OCI-LY7 (cell line): ENCODE measurements around the gene STAT4. TPM values are rescaled to one million over a fixed set of nuclear protein-coding genes. Genes with fewer than 3 reads are reported as not detected.

ENCODE experiments used
- BruUV-seq: library from RNA; stranded (reverse); fragments of 400-500 nt; replicated peaks from 2 replicates; lab custom pipeline; 2021; lab: Mats Ljungman, UMichigan
- CTCF ChIA-PET: fragments of 300-600 bp; sonication (Branson Sonifier 250); formaldehyde crosslinking; loops from one replicate; lab custom pipeline; 2022; ENCODE audit warnings: antibody characterized with exemption; ENCODE audit not compliant: unreplicated experiment; lab: Charles Lee
- POLR2A ChIA-PET: fragments of 300-600 bp; sonication (Branson Sonifier 250); formaldehyde crosslinking; loops from one replicate; lab custom pipeline; 2022; ENCODE audit warnings: antibody characterized with exemption; lab: Charles Lee
- DNase-seq: peaks from one replicate; pipeline ENCODE4 v3.0.0-alpha.2; 2015; ENCODE audit warnings: low spot score
- H2AFZ ChIP-seq: fragments of 200-600 bp; sonication (generic), shearing (Covaris generic); 2 replicates; pipeline ENCODE4 v1.6.1; 2014; ENCODE audit warnings: mild to moderate bottlenecking, antibody characterized with exemption, low read length, moderate library complexity
- H3K27ac ChIP-seq: fragments of 200-600 bp; sonication (generic); 2 replicates; pipeline ENCODE4 v1.5.1; 2014; ENCODE audit warnings: mixed run types, low read depth, mild to moderate bottlenecking, moderate library complexity, low read length, inconsistent platforms; ENCODE audit not compliant: poor library complexity, severe bottlenecking
- H3K36me3 ChIP-seq: fragments of 200-600 bp; sonication (generic); 2 replicates; pipeline ENCODE4 v1.6.1; 2014; ENCODE audit warnings: mild to moderate bottlenecking, antibody characterized with exemption, low read length, moderate library complexity, mixed read lengths; ENCODE audit not compliant: insufficient read depth
- H3K4me1 ChIP-seq: fragments of 200-600 bp; sonication (generic); 2 replicates; pipeline ENCODE4 v1.5.1; 2014; ENCODE audit warnings: mild to moderate bottlenecking, low read length; ENCODE audit not compliant: insufficient read depth, poor library complexity, severe bottlenecking
- H3K4me2 ChIP-seq: fragments of 200-600 bp; sonication (generic); 2 replicates; pipeline ENCODE4 v1.6.1; 2014; ENCODE audit warnings: mild to moderate bottlenecking, low read length
- H3K4me3 ChIP-seq: fragments of 200-600 bp; sonication (generic); 2 replicates; pipeline ENCODE4 v1.5.1; 2014; ENCODE audit warnings: mild to moderate bottlenecking, low read depth, low read length; ENCODE audit not compliant: poor library complexity, severe bottlenecking
- H3K79me2 ChIP-seq: fragments of 200-600 bp; sonication (generic); 2 replicates; pipeline ENCODE4 v1.6.1; 2016; ENCODE audit warnings: low read depth, mild to moderate bottlenecking, low read length, moderate library complexity, mixed read lengths; ENCODE audit not compliant: insufficient read depth
- H3K9me2 ChIP-seq: fragments of 200-600 bp; sonication (generic); 2 replicates; pipeline ENCODE4 v1.6.1; 2016; ENCODE audit warnings: mild to moderate bottlenecking, low read length, mixed read lengths; ENCODE audit not compliant: insufficient read depth
- H3K9me3 ChIP-seq: fragments of 200-600 bp; sonication (generic); 2 replicates; pipeline ENCODE4 v1.6.1; 2014; ENCODE audit warnings: mild to moderate bottlenecking, mixed run types, low read length, mixed read lengths
- H4K20me1 ChIP-seq: fragments of 200-600 bp; sonication (generic); 2 replicates; pipeline ENCODE4 v1.6.1; 2014; ENCODE audit warnings: mild to moderate bottlenecking, antibody characterized with exemption, low read length, moderate library complexity, mixed read lengths; ENCODE audit not compliant: insufficient read depth
- EZH2phosphoT487 ChIP-seq: fragments of 200-600 bp; sonication (generic); IDR thresholded peaks from 2 replicates; pipeline ENCODE4 v1.6.1; 2018; ENCODE audit warnings: low read depth, borderline replicate concordance, mild to moderate bottlenecking, mixed run types, antibody characterized with exemption, low read length, moderate library complexity, mixed read lengths
- intact Hi-C: fragments of 100-400 bp; cut with micrococcal nuclease; formaldehyde crosslinking; loops from one replicate; pipeline ENCODE4 v1.10.0; 2022; ENCODE audit not compliant: unreplicated experiment
- total RNA-seq, 2 experiments: library from RNA; depleted of rRNA in 1 of 2; stranded (reverse); fragments of >200 nt in 1 of 2; shearing (Covaris generic) in 1 of 2; gene quantifications; 2 replicates each; pipeline ENCODE4 v1.2.3, GENCODE V29; 2014 to 2022
- TF ChIP-seq, protein P1 (sequence below): fragments of 200-600 bp; sonication (generic); conservative IDR thresholded peaks from 2 replicates; pipeline ENCODE4 v1.5.1; 2014; ENCODE audit warnings: mild to moderate bottlenecking, antibody characterized with exemption, low read length, moderate library complexity, mixed read lengths

STAT4 gene
- total RNA-seq, 2 experiments from 2014 or later = not detected

DNA sequence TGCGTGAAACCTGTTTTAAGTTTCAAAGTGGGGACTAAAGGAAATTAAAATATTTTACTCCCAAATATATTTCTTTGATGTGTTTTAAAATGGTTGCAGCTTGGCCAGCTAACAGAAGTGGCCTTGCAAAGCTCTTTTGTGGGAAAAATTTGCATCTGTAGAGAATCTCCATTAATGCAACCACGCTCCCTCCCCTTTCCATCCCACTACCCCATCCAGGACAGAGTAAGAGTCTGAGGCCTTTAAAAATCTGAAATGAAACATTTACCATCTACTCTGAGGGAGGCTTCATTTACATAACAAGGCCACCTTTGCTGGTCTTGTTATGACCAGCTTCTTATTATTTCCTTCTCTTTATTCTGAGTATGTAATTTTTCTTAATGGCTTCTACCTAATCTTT lies 63.5 kb downstream of the STAT4 start:
- ChIA-PET CTCF (no interaction called here), POLR2A (interaction anchor here (0.5 to 1.0 kb wide), 3 partner anchors 17 to 419 kb away, joined by 3 to 4 read pairs (median 3); no protein-coding TSS in a partner anchor)
- Histone ChIP-seq H3K4me1 (no peaks in the 10 kb centered on the region), H3K9me2 (no peaks in the 10 kb centered on the region), H3K9me3 (no peaks in the 10 kb centered on the region), H3K79me2 (no peaks in the 10 kb centered on the region), H3K4me2 (no peak overlapping the region), H3K27ac (no peak overlapping the region), H3K4me3 (no peak overlapping the region), H2AFZ (no peak overlapping the region), H4K20me1 (no peaks in the 10 kb centered on the region), H3K36me3 (no peaks in the 10 kb centered on the region)
- no TSS peak for BruUV-seq
- no peak for DNase-seq
- TF ChIP-seq, protein P1, sequence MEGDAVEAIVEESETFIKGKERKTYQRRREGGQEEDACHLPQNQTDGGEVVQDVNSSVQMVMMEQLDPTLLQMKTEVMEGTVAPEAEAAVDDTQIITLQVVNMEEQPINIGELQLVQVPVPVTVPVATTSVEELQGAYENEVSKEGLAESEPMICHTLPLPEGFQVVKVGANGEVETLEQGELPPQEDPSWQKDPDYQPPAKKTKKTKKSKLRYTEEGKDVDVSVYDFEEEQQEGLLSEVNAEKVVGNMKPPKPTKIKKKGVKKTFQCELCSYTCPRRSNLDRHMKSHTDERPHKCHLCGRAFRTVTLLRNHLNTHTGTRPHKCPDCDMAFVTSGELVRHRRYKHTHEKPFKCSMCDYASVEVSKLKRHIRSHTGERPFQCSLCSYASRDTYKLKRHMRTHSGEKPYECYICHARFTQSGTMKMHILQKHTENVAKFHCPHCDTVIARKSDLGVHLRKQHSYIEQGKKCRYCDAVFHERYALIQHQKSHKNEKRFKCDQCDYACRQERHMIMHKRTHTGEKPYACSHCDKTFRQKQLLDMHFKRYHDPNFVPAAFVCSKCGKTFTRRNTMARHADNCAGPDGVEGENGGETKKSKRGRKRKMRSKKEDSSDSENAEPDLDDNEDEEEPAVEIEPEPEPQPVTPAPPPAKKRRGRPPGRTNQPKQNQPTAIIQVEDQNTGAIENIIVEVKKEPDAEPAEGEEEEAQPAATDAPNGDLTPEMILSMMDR = no peak
- no peak for TF ChIP-seq EZH2phosphoT487
- intact Hi-C loops = no loop called here

DNA sequence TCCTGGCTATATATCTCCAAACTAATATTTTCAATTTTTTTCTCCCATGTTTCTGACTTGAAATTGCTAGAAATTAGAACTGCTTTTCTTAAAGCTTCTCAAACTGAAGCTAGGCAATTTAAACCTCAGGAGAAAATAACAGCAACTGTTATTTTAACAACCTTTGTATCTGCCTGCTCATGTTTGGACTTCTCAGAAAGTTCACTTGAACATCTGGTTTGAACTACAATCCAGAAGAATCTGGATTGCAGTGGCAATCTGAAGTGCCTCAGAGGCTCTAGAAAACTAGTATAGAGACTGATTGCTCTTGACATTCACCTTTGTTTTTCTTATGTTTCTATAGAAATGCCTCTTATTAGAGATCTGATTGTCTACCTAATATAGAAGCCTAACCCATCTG lies 64.1 kb downstream of the STAT4 start:
- Histone ChIP-seq H3K4me3 (no peak overlapping the region), H3K9me3 (no peaks in the 10 kb centered on the region), H3K9me2 (no peaks in the 10 kb centered on the region), H3K4me1 (no peaks in the 10 kb centered on the region), H3K27ac (no peak overlapping the region), H3K36me3 (no peaks in the 10 kb centered on the region), H2AFZ (no peak overlapping the region), H3K4me2 (no peak overlapping the region), H3K79me2 (no peaks in the 10 kb centered on the region), H4K20me1 (no peaks in the 10 kb centered on the region)
- BruUV-seq = no TSS peak
- intact Hi-C loops = no loop called here
- POLR2A ChIA-PET = interaction anchor here (0.6 kb wide), 1 partner anchor 10 kb away, joined by 4 read pairs; no protein-coding TSS in a partner anchor
- DNase-seq = no peak
- TF ChIP-seq, protein P1 = no peak
- TF ChIP-seq EZH2phosphoT487 = no peak
- CTCF ChIA-PET = no interaction called here

DNA sequence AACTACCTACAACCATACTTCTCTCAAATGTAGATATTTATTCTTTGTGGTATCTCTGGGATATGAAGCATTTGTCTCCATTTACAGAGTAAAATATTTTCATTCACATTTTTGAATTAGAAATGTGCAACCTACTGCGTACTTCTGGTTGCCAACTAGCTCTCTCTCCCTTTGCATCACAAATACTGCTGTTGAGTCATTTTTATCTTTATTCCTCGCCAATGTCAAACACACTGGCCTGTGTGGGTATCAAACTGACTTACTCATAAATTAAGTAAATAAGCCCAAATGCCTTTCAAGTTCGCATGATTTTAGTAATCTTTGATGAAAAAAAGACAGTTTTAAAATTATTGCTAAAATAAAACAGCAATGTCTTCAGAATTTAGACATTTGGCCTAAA lies 67.3 kb downstream of the STAT4 start:
- CTCF ChIA-PET = no interaction called here
- DNase-seq = no peak
- POLR2A ChIA-PET = interaction anchor here (1.6 kb wide), 1 partner anchor 31 kb away, joined by 3 read pairs; no protein-coding TSS in a partner anchor

More for the DNA sequence above, 67.3 kb downstream of the STAT4 start:
- Histone ChIP-seq H2AFZ (no peak overlapping the region), H3K36me3 (no peaks in the 10 kb centered on the region), H3K9me3 (no peaks in the 10 kb centered on the region), H3K9me2 (no peaks in the 10 kb centered on the region), H3K4me3 (no peak overlapping the region), H3K4me2 (no peak overlapping the region), H4K20me1 (no peaks in the 10 kb centered on the region), H3K79me2 (no peaks in the 10 kb centered on the region), H3K27ac (no peak overlapping the region), H3K4me1 (no peaks in the 10 kb centered on the region)
- no peak for TF ChIP-seq EZH2phosphoT487
- TF ChIP-seq, protein P1 = no peak
- no TSS peak for BruUV-seq
- intact Hi-C loops = no loop called here
